GM19023 (cell line): ENCODE measurements around the gene OPALIN.

ENCODE experiments used
- ATAC-seq: cut with Tn5 transposase; IDR thresholded peaks from one replicate; pipeline ENCODE4 v1.9.1; 2021; ENCODE audit warnings: mild to moderate bottlenecking, moderate library complexity; ENCODE audit not compliant: unreplicated experiment

The OPALIN gene

GRCh38 chr10:96306516-96306915, 52.3 kb downstream of the OPALIN start:
- ATAC-seq = no peak

- no peak for ATAC-seq
Measured at GRCh38 chr10:96305019-96305418, 53.8 kb downstream of the OPALIN start.

GRCh38 chr10:96304230-96304629, 54.6 kb downstream of the OPALIN start, which contains the start of gene DNTT:
Gene DNTT, plus strand, starts transcription at chr10:96304434. Its CDS starts 64 bp downstream, at chr10:96304498.
- no peak for ATAC-seq

GRCh38 chr10:96301616-96302015, 57.2 kb downstream of the OPALIN start:
- no peak for ATAC-seq

- ATAC-seq = no peak
Measured at GRCh38 chr10:96299383-96299782, 59.4 kb downstream of the OPALIN start.

- ATAC-seq = no peak
Measured at GRCh38 chr10:96298362-96298761, 60.4 kb downstream of the OPALIN start.

- no peak for ATAC-seq
Measured at GRCh38 chr10:96297486-96297885, 61.3 kb downstream of the OPALIN start.

GRCh38 chr10:96295475-96295874, 63.3 kb downstream of the OPALIN start:
- no peak for ATAC-seq
